Suprapubic skin (tissue), 4 donors: ENCODE measurements around the gene CHST11. TPM values are rescaled to one million over a fixed set of nuclear protein-coding genes. Genes with fewer than 3 reads are reported as not detected.

ENCODE experiments used
- DNase-seq, 2 donors: peaks; one replicate each; pipeline ENCODE4 v3.0.0-alpha.2; 2019; ENCODE audit warnings: low spot score in 2 of 2
- H3K27ac ChIP-seq: fragments of 200-600 bp; sonication (generic); one replicate; pipeline ENCODE4 v1.5.1; 2019
- H3K27me3 ChIP-seq: fragments of 200-600 bp; sonication (generic); one replicate; pipeline ENCODE4 v1.5.1; 2019
- H3K36me3 ChIP-seq: fragments of 200-600 bp; sonication (generic); one replicate; pipeline ENCODE4 v1.5.1; 2019
- H3K4me1 ChIP-seq: fragments of 200-600 bp; sonication (generic); one replicate; pipeline ENCODE4 v1.5.1; 2019
- H3K4me3 ChIP-seq: fragments of 200-600 bp; sonication (generic); one replicate; pipeline ENCODE4 v1.5.1; 2019; ENCODE audit warnings: mild to moderate bottlenecking
- H3K9me3 ChIP-seq: fragments of 200-600 bp; sonication (generic); one replicate; pipeline ENCODE4 v1.5.1; 2019
- EP300 ChIP-seq: sonication (generic); formaldehyde crosslinking; IDR thresholded peaks from one replicate; pipeline ENCODE4 v1.6.1; 2017; ENCODE audit warnings: antibody characterized with exemption
- POLR2A ChIP-seq, 2 donors: fragments of 450-650 bp; IDR thresholded peaks; one replicate each; pipeline ENCODE4 v1.6.1; 2017; ENCODE audit warnings: antibody characterized with exemption in 2 of 2, mild to moderate bottlenecking in 2 of 2, moderate library complexity in 2 of 2
- POLR2AphosphoS5 ChIP-seq, 3 donors: sonication (generic); formaldehyde crosslinking; IDR thresholded peaks; one replicate each; pipeline ENCODE4 v1.6.1; 2017; ENCODE audit warnings: antibody characterized with exemption in 3 of 3
- WGBS: methylation state at CpG from one replicate; pipeline ENCODE4 v1.1.5; 2018; 5-methylcytosine and 5-hydroxymethylcytosine counted together
- total RNA-seq, 4 donors: library from RNA; depleted of rRNA; stranded (reverse); fragments of >200 nt; gene quantifications; one replicate each; pipeline ENCODE4 v1.1.0, GENCODE V29; 2016
- TF ChIP-seq, protein P1 (sequence below), 2 donors: fragments of 200-600 bp in 1 of 2; fragments of 450-650 bp in 1 of 2; sonication (generic) in 1 of 2; IDR thresholded peaks; one replicate each; pipeline ENCODE4 v1.5.1; 2016 to 2019; ENCODE audit warnings: antibody characterized with exemption in 2 of 2, mild to moderate bottlenecking in 1 of 2, moderate library complexity in 1 of 2

Gene CHST11
- total RNA-seq, 4 donors from 2014 or later = 1.8 to 5.8 (median 3.8) TPM

DNA sequence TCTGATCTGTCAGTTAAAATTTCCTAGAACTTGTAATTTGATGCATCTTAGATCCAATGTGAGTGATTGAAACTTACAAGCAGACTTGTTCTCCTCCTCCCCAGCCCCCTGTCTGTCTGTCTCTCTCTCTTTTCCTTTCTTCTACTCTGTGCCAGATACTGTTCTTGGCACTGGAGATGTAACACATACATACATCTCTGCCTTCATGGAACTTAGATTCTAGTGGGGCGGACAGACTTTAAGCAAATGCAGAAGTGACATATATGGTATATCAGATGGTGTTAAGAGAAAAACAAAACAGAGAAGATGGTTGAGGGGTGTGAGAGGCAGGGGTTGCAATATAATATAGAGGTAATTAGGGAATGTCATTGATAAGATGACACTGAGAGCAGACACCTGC is 6.6 kb downstream of the CHST11 start:
- Histone ChIP-seq H3K9me3 (no peaks in the 10 kb centered on the region), H3K27me3 (peaks cover 7% of the 10 kb centered on the region), H3K4me1 (peaks cover 18% of the 10 kb centered on the region), H3K36me3 (no peaks in the 10 kb centered on the region), H3K27ac (no peak overlapping the region), H3K4me3 (no peak overlapping the region)
- DNase-seq = no peak
- WGBS = 84% methylated on average over 1 of the region's 1 CpG
- TF ChIP-seq POLR2A (IDR thresholded peaks at IDR 0.05) = no peak
- TF ChIP-seq EP300 = no peak
- TF ChIP-seq, protein P1, sequence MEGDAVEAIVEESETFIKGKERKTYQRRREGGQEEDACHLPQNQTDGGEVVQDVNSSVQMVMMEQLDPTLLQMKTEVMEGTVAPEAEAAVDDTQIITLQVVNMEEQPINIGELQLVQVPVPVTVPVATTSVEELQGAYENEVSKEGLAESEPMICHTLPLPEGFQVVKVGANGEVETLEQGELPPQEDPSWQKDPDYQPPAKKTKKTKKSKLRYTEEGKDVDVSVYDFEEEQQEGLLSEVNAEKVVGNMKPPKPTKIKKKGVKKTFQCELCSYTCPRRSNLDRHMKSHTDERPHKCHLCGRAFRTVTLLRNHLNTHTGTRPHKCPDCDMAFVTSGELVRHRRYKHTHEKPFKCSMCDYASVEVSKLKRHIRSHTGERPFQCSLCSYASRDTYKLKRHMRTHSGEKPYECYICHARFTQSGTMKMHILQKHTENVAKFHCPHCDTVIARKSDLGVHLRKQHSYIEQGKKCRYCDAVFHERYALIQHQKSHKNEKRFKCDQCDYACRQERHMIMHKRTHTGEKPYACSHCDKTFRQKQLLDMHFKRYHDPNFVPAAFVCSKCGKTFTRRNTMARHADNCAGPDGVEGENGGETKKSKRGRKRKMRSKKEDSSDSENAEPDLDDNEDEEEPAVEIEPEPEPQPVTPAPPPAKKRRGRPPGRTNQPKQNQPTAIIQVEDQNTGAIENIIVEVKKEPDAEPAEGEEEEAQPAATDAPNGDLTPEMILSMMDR (IDR thresholded peaks at IDR 0.05) = no peak
- no peak for TF ChIP-seq POLR2AphosphoS5 (IDR thresholded peaks at IDR 0.05)

DNA sequence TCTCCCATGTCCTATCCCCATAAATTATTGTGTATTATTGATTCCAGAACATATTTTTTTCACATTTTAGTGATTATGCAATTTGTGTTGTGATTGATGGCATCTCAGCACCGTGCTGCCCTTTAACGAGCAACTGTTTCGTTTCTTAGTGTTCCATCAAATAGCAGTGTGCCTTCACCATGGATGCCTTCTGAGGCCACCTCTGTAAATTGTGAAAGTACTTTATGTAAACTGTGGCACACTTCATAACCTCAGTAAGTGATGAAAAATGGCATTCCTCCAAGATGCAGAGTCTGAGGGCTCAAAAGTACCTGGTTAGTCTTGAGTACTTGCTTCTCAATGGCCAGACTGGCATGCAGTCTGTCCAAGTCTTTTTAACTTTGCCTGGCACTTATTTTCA is 8.2 kb downstream of the CHST11 start:
- DNase-seq = no peak
- Histone ChIP-seq H3K9me3 (no peaks in the 10 kb centered on the region), H3K4me1 (peaks cover 7% of the 10 kb centered on the region), H3K27me3 (no peaks in the 10 kb centered on the region), H3K4me3 (no peak overlapping the region), H3K36me3 (no peaks in the 10 kb centered on the region), H3K27ac (no peak overlapping the region)
- TF ChIP-seq, protein P1 (IDR thresholded peaks at IDR 0.05) = no peak
- TF ChIP-seq EP300 = no peak
- no peak for TF ChIP-seq POLR2A (IDR thresholded peaks at IDR 0.05)
- no peak for TF ChIP-seq POLR2AphosphoS5 (IDR thresholded peaks at IDR 0.05)
- 68% methylated on average over 3 of the region's 3 CpGs for WGBS

DNA sequence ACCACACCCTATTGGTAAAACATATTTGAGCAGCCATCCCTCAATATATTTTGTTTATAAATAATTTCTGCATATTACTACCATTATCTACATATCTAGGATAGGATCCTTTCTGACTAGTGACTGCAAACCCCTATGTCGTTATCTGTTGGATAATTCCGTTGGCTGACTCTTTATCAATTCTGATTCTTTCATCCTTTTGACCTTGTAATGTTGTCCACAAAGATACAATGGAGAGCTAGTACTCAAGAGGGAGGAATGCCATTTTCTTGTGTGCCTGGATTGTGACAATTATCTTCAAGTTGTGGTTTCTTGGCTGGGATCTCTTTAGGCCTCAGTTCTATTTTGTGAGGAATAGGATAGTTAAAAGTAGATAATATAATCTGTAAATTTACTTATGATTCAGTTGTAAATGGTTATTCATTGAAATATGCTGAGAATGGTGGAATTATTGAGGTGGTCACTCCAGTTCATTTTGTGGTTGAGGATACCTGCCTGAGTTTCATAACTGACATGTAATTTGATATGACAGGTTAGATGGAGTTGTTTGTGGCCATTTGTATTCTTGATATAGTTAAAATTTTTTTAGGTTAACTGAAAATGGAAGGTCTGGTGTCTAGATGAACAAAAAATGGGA is 10.1 kb downstream of the CHST11 start:
- TF ChIP-seq POLR2A (IDR thresholded peaks at IDR 0.05) (no peak), EP300 (no peak), POLR2AphosphoS5 (IDR thresholded peaks at IDR 0.05) (no peak)
- TF ChIP-seq, protein P1 (IDR thresholded peaks at IDR 0.05) = no peak
- DNase-seq = no peak
- no peaks in the 10 kb centered on the region for H3K36me3 ChIP-seq
- peaks cover 7% of the 10 kb centered on the region for H3K4me1 ChIP-seq
- no peak overlapping the region for H3K27ac ChIP-seq
- no peaks in the 10 kb centered on the region for H3K27me3 ChIP-seq
- no peak overlapping the region for H3K4me3 ChIP-seq
- WGBS = 91% methylated on average over 2 of the region's 2 CpGs
- no peaks in the 10 kb centered on the region for H3K9me3 ChIP-seq

DNA sequence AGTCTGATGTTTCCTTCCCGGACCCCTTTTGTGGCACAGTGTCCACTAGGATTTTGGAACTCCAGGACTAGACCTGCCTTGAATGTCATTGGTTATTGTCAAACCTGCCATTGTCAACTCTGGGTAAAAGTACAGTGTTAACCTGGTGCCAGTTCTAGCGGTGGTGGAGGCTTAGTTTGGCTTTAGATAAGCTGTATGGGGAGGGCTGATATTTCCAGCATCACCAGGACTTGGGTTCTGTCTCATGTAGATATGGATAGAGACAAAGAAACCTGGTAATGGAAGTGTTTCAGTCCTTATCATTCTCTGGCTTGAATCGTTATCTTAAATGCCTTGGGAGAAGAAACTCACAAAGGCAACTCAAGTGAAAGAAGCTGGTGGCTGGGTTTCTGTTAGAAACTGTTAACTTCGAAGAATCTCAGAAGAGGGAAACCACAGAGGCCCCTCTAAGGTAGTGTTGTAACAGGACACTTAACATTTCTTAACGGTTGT is 10.6 kb downstream of the CHST11 start:
- Histone ChIP-seq H3K9me3 (no peaks in the 10 kb centered on the region), H3K36me3 (no peaks in the 10 kb centered on the region), H3K27me3 (no peaks in the 10 kb centered on the region), H3K4me1 (peaks cover 7% of the 10 kb centered on the region), H3K27ac (no peak overlapping the region), H3K4me3 (no peak overlapping the region)
- WGBS = 74% methylated on average over 5 of the region's 5 CpGs
- TF ChIP-seq POLR2A (IDR thresholded peaks at IDR 0.05) = no peak
- TF ChIP-seq POLR2AphosphoS5 (IDR thresholded peaks at IDR 0.05) = no peak
- TF ChIP-seq EP300 = no peak
- TF ChIP-seq, protein P1 (IDR thresholded peaks at IDR 0.05) = no peak
- DNase-seq = no peak

DNA sequence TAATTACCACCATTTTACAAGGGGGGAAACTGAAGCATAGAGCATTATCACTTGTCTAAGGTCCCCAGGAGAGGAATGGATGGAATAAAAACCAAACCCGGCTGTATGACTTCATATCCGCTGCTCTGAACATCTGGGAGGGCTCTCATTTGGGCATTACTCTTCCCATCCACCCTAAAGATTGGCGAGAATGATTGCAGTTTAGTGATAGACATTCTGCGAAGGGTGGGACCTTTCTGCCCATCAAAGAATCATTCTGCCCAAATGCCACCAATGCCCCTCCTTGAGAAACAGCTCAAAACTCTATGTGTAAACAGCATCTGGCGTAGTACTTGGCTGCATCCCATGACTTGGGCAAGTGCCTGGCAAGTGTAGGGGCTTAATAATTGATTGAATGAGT is 11.6 kb downstream of the CHST11 start:
- DNase-seq = no peak
- WGBS = 98% methylated on average over 5 of the region's 5 CpGs
- Histone ChIP-seq H3K36me3 (no peaks in the 10 kb centered on the region), H3K4me3 (no peak overlapping the region), H3K27ac (no peak overlapping the region), H3K27me3 (no peaks in the 10 kb centered on the region), H3K9me3 (no peaks in the 10 kb centered on the region), H3K4me1 (no peaks in the 10 kb centered on the region)
- TF ChIP-seq EP300 (no peak), POLR2A (IDR thresholded peaks at IDR 0.05) (no peak), POLR2AphosphoS5 (IDR thresholded peaks at IDR 0.05) (no peak)
- TF ChIP-seq, protein P1 (IDR thresholded peaks at IDR 0.05) = no peak
